GM12891 (cell line): Measurements from ENCODE around the gene PPDPF.

ENCODE experiments used
- DNase-seq: peaks from one replicate; pipeline ENCODE4 v3.0.0; 2011; ENCODE audit warnings: low spot score; ENCODE audit not compliant: insufficient read length
- FAIRE-seq: peaks from 2 replicates; lab custom pipeline; 2011; peaks lifted over from hg19 to GRCh38; lab: Jason Lieb, UNC
- PAX5 ChIP-seq: IDR thresholded peaks from 2 replicates; pipeline ENCODE4 v1.6.1; 2011; ENCODE audit warnings: low read length, moderate library complexity, mild to moderate bottlenecking; ENCODE audit not compliant: insufficient read depth, severe bottlenecking
- POLR2A ChIP-seq: IDR thresholded peaks from 2 replicates; pipeline ENCODE4 v1.6.1; 2011; ENCODE audit warnings: low read depth, low read length, control low read depth
- POLR2AphosphoS5 ChIP-seq: IDR thresholded peaks from 2 replicates; pipeline ENCODE4 v1.6.1; 2011; ENCODE audit warnings: low read depth, low read length, control low read depth
- POU2F2 ChIP-seq: IDR thresholded peaks from 2 replicates; pipeline ENCODE4 v1.6.1; 2011; ENCODE audit warnings: low read depth, mild to moderate bottlenecking, control low read depth, low read length, moderate library complexity
- SPI1 ChIP-seq: IDR thresholded peaks from 2 replicates; pipeline ENCODE4 v1.6.1; 2011; ENCODE audit warnings: low read depth, low read length, control low read depth
- TAF1 ChIP-seq: IDR thresholded peaks from 2 replicates; pipeline ENCODE4 v1.6.1; 2011; ENCODE audit warnings: low read depth, low read length, control low read depth

The PPDPF gene

GRCh38 chr20:63494084-63494419 lies 26.5 kb upstream of the PPDPF start:
- TF ChIP-seq SPI1 (no peak), PAX5 (no peak), POLR2A (no peak), POU2F2 (no peak), TAF1 (no peak), POLR2AphosphoS5 (no peak)
- DNase-seq (no peak), FAIRE-seq (no peak)

GRCh38 chr20:63494420-63495166 lies 26.0 kb upstream of the PPDPF start:
- no peak for FAIRE-seq
- no peak for DNase-seq
- TF ChIP-seq TAF1 (no peak), POLR2A (no peak), PAX5 (no peak), POU2F2 (no peak), SPI1 (no peak), POLR2AphosphoS5 (no peak)

GRCh38 chr20:63495167-63495720 lies 25.3 kb upstream of the PPDPF start:
- FAIRE-seq: no peak
- TF ChIP-seq POLR2A (no peak), POLR2AphosphoS5 (no peak), SPI1 (no peak), TAF1 (no peak), PAX5 (no peak), POU2F2 (no peak)
- no peak for DNase-seq

GRCh38 chr20:63495741-63496595 lies 24.6 kb upstream of the PPDPF start:
- DNase-seq (peak; percentile 95), FAIRE-seq (peak; percentile 84)
- no peak for TF ChIP-seq TAF1
- no peak for TF ChIP-seq PAX5
- TF ChIP-seq POU2F2: no peak
- TF ChIP-seq SPI1: no peak
- no peak for TF ChIP-seq POLR2A
- no peak for TF ChIP-seq POLR2AphosphoS5

- DNase-seq (no peak), FAIRE-seq (no peak)
- TF ChIP-seq POLR2AphosphoS5: no peak
- no peak for TF ChIP-seq SPI1
- TF ChIP-seq PAX5: no peak
- no peak for TF ChIP-seq TAF1
- no peak for TF ChIP-seq POU2F2
- no peak for TF ChIP-seq POLR2A
Observed at GRCh38 chr20:63496596-63497120, 23.9 kb upstream of the PPDPF start.

- FAIRE-seq (no peak), DNase-seq (no peak)
- no peak for TF ChIP-seq PAX5
- TF ChIP-seq TAF1: no peak
- TF ChIP-seq POLR2AphosphoS5: no peak
- TF ChIP-seq SPI1: no peak
- no peak for TF ChIP-seq POU2F2
- TF ChIP-seq POLR2A: no peak
Observed at GRCh38 chr20:63497138-63497945, 23.2 kb upstream of the PPDPF start.

- TF ChIP-seq POU2F2 (no peak), POLR2AphosphoS5 (no peak), SPI1 (no peak), POLR2A (no peak), TAF1 (no peak), PAX5 (no peak)
- FAIRE-seq (no peak), DNase-seq (no peak)
Observed at GRCh38 chr20:63497946-63498935, 22.3 kb upstream of the PPDPF start.
